Parathyroid adenoma (tissue), 2 donors: ENCODE data around the gene TMEM141.

Experiments
- H2AFZ ChIP-seq: fragments of 300-600 bp; sonication (generic); one replicate; pipeline ENCODE4 v1.7.0; 2017; ENCODE audit warnings: antibody characterized with exemption, mild to moderate bottlenecking
- H3K27ac ChIP-seq: fragments of 300-600 bp; sonication (generic); one replicate; pipeline ENCODE4 v1.7.0; 2017
- H3K27me3 ChIP-seq: fragments of 300-600 bp; sonication (generic); one replicate; pipeline ENCODE4 v1.7.0; 2017; ENCODE audit warnings: low read length; ENCODE audit not compliant: control insufficient read depth, insufficient read depth
- H3K36me3 ChIP-seq: fragments of 300-600 bp; sonication (generic); one replicate; pipeline ENCODE4 v1.7.0; 2017; ENCODE audit warnings: low read length; ENCODE audit not compliant: control insufficient read depth, insufficient read depth
- H3K4me1 ChIP-seq: fragments of 300-600 bp; sonication (generic); one replicate; pipeline ENCODE4 v1.7.0; 2017; ENCODE audit warnings: control low read depth
- H3K4me2 ChIP-seq: fragments of 300-600 bp; sonication (generic); one replicate; pipeline ENCODE4 v1.7.0; 2017; ENCODE audit warnings: low read length
- H3K4me3 ChIP-seq: fragments of 300-600 bp; sonication (generic); one replicate; pipeline ENCODE4 v1.7.0; 2017; ENCODE audit warnings: low read depth, low read length
- H3K79me2 ChIP-seq: fragments of 300-600 bp; sonication (generic); one replicate; pipeline ENCODE4 v1.7.0; 2017; ENCODE audit warnings: control low read depth
- H3K9ac ChIP-seq: fragments of 300-600 bp; sonication (generic); one replicate; pipeline ENCODE4 v1.7.0; 2017; ENCODE audit warnings: mild to moderate bottlenecking
- H3K9me3 ChIP-seq: fragments of 300-600 bp; sonication (generic); one replicate; pipeline ENCODE4 v1.7.0; 2017; ENCODE audit warnings: low read length; ENCODE audit not compliant: control insufficient read depth
- CTCF ChIP-seq: fragments of 300-600 bp; sonication (generic); IDR thresholded peaks from one replicate; pipeline ENCODE4 v1.7.0; 2017; ENCODE audit warnings: antibody characterized with exemption, mild to moderate bottlenecking
- donor health status: primary hyperparathyroidism.

The TMEM141 gene

GRCh38 chr9:136792321-136793085 lies 1.4 kb downstream of the TMEM141 start:
- TF ChIP-seq CTCF: no peak
- H3K79me2 ChIP-seq: no peaks in the 10 kb centered on the region
- peaks cover 7% of the 10 kb centered on the region for H3K4me1 ChIP-seq
- no peaks in the 10 kb centered on the region for H3K9me3 ChIP-seq
- no peak overlapping the region for H3K9ac ChIP-seq
- no peak overlapping the region for H2AFZ ChIP-seq
- H3K27me3 ChIP-seq: no peaks in the 10 kb centered on the region
- no peaks in the 10 kb centered on the region for H3K36me3 ChIP-seq
- no peak overlapping the region for H3K4me3 ChIP-seq
- no peak overlapping the region for H3K27ac ChIP-seq
- H3K4me2 ChIP-seq: no peak overlapping the region

- Histone ChIP-seq H3K9me3 (no peaks in the 10 kb centered on the region), H3K27me3 (no peaks in the 10 kb centered on the region), H3K27ac (no peak overlapping the region), H3K36me3 (no peaks in the 10 kb centered on the region), H3K4me2 (no peak overlapping the region), H3K4me3 (no peak overlapping the region), H3K4me1 (peaks cover 7% of the 10 kb centered on the region), H2AFZ (no peak overlapping the region), H3K79me2 (no peaks in the 10 kb centered on the region), H3K9ac (no peak overlapping the region)
- TF ChIP-seq CTCF: no peak
Observed at GRCh38 chr9:136793086-136793946, 2.2 kb downstream of the TMEM141 start.

- H3K4me1 ChIP-seq: peaks cover 7% of the 10 kb centered on the region
- H2AFZ ChIP-seq: no peak overlapping the region
- H3K79me2 ChIP-seq: no peaks in the 10 kb centered on the region
- H3K9me3 ChIP-seq: no peaks in the 10 kb centered on the region
- no peak overlapping the region for H3K9ac ChIP-seq
- no peak overlapping the region for H3K27ac ChIP-seq
- H3K27me3 ChIP-seq: no peaks in the 10 kb centered on the region
- no peak overlapping the region for H3K4me2 ChIP-seq
- TF ChIP-seq CTCF: no peak
- H3K36me3 ChIP-seq: no peaks in the 10 kb centered on the region
- no peak overlapping the region for H3K4me3 ChIP-seq
Observed at GRCh38 chr9:136794281-136794999, 3.3 kb downstream of the TMEM141 start.

DNA sequence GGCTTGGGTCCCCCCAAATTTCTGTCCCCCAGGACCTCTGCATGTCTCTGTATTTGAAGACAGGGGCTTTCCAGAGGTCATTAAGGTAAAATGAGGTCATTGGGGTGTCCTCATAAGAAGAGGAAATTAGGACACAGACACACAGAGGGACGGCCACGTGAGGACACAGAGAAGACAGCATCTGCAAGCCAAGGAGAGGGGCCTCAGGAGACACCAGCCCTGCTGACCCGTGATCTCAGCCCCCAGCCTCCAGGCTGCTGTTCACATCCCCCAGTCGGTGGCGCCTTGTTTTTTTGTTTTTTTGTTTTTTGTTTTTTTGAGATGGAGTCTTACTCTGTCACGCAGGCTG lies 3.8 kb downstream of the TMEM141 start:
- Histone ChIP-seq H3K36me3 (no peaks in the 10 kb centered on the region), H3K79me2 (no peaks in the 10 kb centered on the region), H3K27me3 (no peaks in the 10 kb centered on the region), H2AFZ (no peak overlapping the region), H3K4me1 (peaks cover 7% of the 10 kb centered on the region), H3K4me3 (no peak overlapping the region), H3K9me3 (no peaks in the 10 kb centered on the region), H3K4me2 (no peak overlapping the region), H3K9ac (no peak overlapping the region), H3K27ac (no peak overlapping the region)
- TF ChIP-seq CTCF: no peak
